Activated CD4-positive, alpha-beta T cell treated with anti-CD3 and anti-CD28 coated beads for 48 hours (primary cell): ENCODE data around the gene GNPNAT1.

Experiments used
- DNase-seq: peaks from one replicate; pipeline ENCODE4 v3.0.0-alpha.2; 2020

GNPNAT1 gene

DNA sequence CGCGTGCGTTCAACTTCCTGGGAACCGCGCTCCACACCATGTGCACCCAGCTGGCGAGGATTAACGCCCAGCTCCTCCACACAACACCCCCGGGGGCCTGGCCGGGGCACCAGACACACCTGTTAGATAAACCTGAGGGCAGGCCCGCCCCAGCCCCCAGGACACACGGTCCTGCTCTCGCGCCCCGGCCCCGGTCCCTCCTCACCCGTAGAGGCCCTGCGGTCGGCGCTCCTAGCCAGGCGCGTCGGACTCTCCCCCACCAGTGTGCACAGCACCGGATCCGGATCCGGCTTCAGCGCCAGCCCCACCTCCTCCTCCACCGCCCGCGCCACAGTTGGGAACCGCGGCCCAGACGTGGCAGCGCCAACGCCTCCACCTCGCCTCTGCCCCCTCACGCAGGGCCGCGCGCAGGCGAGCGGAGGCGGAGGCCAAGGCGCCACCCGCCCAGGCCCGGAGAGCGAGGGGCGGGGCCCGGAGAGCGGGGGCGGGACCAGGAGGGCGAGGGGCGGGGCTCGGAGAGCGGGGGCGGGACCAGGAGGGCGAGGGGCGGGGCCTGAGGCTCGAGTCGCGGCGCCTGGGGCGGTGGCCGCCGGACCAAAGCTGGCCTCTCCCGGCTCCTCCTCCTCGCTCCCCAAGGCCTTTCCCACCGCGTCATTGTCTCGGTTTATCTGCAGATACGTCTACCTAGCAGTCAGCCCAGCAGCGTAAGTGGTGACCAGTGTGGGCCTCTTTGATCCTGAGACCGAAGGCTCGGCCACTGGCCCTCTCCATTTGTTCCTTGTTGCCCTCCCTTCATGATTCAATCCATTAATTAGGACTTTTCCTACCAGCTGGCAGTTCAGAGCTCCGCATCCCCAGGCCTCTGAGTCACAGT is at the start of gene GNPNAT1:
Gene GNPNAT1 (minus strand): TSS at position 385 of the 874 bp plus-strand sequence. CDS start 6,957 bp downstream, outside the sequence.
- DNase-seq: peak; percentile 83

DNA sequence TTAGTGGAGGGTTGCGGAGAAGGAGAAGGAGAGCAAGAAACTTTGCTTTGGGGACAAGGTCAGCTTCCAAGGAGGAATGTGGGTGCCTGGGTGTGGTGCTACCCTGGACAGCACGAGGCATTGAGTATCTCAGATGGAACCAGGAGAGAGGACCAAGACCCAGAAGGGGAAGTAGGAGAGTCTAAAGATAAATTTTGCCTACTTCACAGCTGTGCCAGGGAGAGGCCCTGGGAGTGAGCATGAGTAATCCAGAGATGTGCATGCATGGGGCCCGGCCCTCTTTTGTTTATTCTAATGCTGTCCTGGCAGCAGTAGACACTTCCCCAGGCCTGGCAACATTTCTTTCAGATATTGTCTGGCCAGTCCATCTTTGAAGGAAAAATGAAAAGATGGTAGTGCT is 49.5 kb upstream of the GNPNAT1 start:
- DNase-seq: no peak

DNA sequence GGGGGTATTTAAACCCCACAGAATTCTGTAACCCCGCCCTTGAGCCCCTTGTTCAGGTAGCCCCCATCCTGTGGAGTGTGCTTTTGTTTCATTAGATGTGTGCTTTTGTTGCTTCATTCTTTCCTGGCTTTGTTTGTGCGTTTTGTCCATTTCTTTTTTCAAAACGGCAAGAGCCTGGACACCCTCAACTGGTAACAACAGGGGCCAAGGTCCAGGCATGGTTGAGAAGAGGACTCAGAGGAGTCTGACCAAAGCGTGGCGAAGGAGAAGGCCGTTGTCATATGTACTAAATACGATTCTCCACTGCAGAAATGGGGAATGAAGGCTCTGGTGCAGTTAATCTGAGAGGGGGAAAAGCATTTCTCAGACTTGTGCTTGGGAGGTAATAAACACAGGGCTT is 46.0 kb upstream of the GNPNAT1 start:
- DNase-seq: no peak

DNA sequence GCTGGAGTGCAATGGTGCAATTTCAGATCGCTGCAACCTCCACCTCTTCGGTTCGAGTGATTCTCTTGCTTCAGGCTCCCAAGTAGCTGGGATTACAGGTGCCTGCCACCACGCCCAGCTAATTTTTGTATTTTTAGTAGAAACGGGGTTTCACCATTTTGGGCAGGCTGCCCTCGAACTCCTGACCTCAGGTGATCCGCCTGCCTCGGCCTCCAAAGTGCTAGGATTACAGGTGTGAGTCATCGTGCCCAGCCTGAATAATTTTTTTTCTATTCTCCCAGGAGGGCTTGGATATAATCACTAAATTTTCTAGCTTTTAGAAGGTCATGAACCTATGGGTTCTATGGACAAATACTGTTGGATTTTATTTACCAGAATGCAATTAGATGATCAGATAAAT is 44.7 kb upstream of the GNPNAT1 start:
- no peak for DNase-seq

GRCh38 chr14:52835122-52835903 is 43.9 kb upstream of the GNPNAT1 start:
- no peak for DNase-seq

GRCh38 chr14:52834440-52834842 is 43.0 kb upstream of the GNPNAT1 start:
- no peak for DNase-seq

- no peak for DNase-seq
Measured at GRCh38 chr14:52833891-52834290, 42.5 kb upstream of the GNPNAT1 start.

- no peak for DNase-seq
Measured at GRCh38 chr14:52829527-52830185, 38.2 kb upstream of the GNPNAT1 start.

- DNase-seq: no peak
Measured at GRCh38 chr14:52827426-52827825, 36.0 kb upstream of the GNPNAT1 start.

DNA sequence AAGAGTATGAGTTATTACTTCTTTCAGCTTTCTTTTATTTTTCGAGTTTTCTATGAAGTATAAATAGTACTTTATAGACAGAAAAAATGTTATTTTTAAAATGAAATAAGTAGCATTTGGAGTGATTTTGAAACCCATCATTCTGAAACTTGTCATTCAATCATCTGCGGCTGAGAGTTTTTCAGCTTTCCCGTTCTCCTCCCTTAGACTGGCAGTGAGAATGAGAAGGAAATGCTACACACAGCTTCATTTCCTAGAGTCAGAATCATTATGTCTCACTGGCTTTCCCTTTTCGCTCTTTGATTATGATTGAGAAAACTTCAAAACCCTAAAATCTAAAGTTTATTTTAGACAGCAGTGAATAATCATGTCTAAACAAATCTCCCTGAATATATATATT is 33.7 kb upstream of the GNPNAT1 start:
- no peak for DNase-seq

- no peak for DNase-seq
Measured at GRCh38 chr14:52824462-52824861, 33.1 kb upstream of the GNPNAT1 start.

DNA sequence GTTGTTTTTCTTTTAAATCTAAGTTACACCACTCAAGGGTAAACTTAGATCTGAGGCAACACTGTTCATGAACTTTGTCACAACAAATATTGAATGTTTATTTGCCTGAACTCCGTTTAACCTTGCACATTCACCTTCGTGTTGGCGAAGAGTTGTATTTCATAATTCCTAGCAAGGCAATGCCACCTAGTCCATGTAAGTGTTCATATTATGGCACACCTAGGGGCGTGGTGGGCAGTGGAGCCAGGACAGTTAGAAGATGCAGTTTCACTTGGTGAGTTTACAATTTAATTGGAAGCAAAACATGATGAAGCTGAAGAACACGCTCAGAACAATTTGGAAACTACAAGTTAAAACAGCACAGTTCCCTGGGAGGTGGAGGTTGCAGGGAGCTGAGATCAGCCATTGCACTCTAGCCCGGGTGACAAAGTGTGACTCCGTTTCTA is 30.4 kb upstream of the GNPNAT1 start:
- no peak for DNase-seq

- no peak for DNase-seq
Measured at GRCh38 chr14:52808101-52808500, 16.7 kb upstream of the GNPNAT1 start.

DNA sequence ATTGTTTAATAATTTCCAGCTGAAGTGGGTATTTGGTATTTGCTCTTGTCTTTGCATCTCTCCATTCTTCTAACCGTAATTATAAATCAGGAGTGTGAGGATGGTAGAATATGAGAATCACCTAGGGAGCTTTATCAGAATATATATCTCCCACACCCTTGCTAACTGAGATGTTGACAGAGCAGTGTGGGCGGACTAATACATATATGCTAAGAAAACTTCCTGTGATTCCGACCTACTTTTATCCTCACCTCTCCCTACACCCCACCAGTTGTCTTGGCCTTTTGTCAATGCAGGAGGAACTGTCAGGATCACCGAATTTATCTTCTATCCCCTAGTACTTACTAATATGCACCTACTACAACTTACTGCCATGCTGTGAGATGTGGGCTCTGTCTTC is 14.7 kb upstream of the GNPNAT1 start:
- DNase-seq: no peak

DNA sequence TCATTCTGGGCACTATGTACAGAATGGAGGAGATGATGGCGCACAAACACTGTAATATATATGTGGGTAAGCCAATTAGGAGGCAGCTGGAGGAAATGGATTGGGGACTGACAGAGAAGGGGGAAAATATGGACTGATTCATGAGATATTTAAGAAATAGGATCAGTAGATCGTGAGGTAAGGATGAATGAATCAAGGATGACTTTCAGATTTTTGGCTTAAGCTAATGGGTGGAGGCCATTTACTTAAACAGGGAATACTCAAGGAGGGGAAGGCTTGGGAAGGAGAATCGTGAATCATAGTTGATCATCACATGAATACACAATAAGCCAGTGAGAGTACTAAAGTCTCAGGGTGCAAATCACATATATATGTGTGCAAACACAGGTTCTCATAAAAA is 11.2 kb upstream of the GNPNAT1 start:
- DNase-seq: no peak

GRCh38 chr14:52801014-52801712 is 9.8 kb upstream of the GNPNAT1 start:
- DNase-seq: no peak

GRCh38 chr14:52798826-52799225 is 7.4 kb upstream of the GNPNAT1 start:
- DNase-seq: no peak

GRCh38 chr14:52797653-52798052 is 6.2 kb upstream of the GNPNAT1 start:
- DNase-seq: no peak

- no peak for DNase-seq
Measured at GRCh38 chr14:52793061-52793460, 1.7 kb upstream of the GNPNAT1 start.

- DNase-seq: no peak
Measured at GRCh38 chr14:52792097-52792415, 649 bp upstream of the GNPNAT1 start.

GRCh38 chr14:52790756-52791222 is 618 bp downstream of the GNPNAT1 start:
- DNase-seq: no peak

DNA sequence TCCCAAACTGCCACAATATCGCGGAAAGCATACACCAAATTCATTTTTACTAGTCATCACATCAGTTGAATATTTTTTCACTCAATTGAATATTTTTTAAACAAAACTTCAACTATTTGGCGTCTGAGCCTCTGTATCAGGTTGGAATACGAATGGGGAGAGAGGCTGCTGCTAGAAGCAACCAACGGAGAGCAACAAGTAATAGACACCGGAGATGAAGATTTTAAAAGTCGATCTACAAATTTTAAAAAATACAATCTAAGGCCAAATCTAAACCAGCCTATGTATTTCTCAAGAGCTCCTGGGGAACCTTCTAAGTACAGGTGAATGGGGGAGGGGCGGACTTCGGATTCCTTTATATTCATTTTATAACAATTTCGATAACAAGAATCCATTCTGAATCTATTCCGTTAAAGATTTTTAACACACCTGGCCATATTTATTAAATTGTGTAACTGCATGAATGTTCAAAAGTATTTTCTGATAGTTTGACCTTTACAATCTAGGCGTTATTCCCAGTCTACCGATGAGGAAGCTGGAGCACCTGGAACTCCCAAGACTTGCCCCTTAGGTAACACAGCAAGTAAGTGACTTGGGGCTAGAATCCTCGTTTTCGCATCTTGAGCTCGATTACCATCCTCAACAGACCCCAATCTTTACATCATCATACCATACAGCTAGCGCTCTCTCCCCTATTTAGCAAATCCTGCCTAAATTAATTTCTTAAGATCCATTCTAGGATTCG is 1.2 kb downstream of the GNPNAT1 start:
- DNase-seq: no peak
